C4-2B (cell line): ENCODE measurements around the gene ZFP57.
"Not testable (repeated sequence)": the region's sequence is repeated elsewhere in the genome, so short reads cannot be mapped to it uniquely, and the experiment has no call there.

Source experiments
- H3K27ac ChIP-seq: fragments of 450-650 bp; 2 replicates; pipeline ENCODE4 v1.5.1; 2017
- CTCF ChIP-seq: fragments of 450-650 bp; conservative IDR thresholded peaks from 2 replicates; pipeline ENCODE4 v1.5.1; 2017; ENCODE audit warnings: mild to moderate bottlenecking
- ZFX ChIP-seq: fragments of 450-650 bp; IDR thresholded peaks from 2 replicates; pipeline ENCODE4 v1.6.1; 2017

ZFP57 gene

GRCh38 chr6:29674008-29674407 is 6.9 kb downstream of the ZFP57 start:
- no peak overlapping the region for H3K27ac ChIP-seq
- no peak for TF ChIP-seq ZFX
- TF ChIP-seq CTCF, result no peak

- H3K27ac ChIP-seq, result no peak overlapping the region
- no peak for TF ChIP-seq CTCF
- no peak for TF ChIP-seq ZFX
Measured at GRCh38 chr6:29673161-29673560, 7.8 kb downstream of the ZFP57 start.

DNA sequence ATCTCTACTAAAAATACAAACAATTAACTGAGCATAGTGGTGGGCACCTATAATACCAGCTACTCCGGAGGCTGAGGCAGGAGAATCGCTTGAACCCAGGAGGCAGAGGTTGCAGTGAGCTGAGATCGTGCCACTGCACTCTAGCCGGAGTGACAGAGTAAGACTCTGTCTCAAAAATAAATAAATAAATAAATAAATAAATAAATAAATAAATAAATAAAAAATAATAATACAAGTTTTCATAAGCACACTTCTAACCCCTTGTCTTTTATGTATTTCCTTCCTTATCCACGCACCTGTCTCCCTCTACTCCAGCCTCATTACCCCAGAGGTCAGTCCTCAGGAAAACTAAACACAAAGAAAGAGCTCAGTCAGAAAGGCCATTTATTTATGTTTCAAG is 8.8 kb downstream of the ZFP57 start:
- not testable (repeated sequence) for H3K27ac ChIP-seq

GRCh38 chr6:29671026-29671425 is 9.9 kb downstream of the ZFP57 start:
- TF ChIP-seq ZFX (no peak), CTCF (no peak)
- H3K27ac ChIP-seq, result no peak overlapping the region

DNA sequence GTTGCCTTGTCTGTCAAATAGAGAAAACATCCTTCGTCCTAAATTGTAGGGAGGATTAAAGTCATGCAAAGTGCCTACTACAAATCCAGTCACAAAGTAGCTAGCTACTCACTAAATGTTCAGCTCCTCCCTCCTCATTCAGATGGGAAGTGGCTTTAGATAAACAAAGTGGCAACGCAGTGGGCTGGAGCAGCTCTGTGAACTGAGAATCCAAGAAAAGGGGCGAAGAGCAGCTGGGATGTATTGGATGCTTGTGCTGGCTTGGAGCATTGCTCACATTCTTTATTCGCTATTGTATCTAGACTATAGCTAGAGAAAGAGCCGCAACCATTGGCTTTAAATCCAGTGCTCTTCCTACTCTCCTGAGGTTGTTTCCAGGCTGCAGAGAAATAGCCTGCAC is 13.8 kb downstream of the ZFP57 start:
- TF ChIP-seq CTCF, result no peak
- TF ChIP-seq ZFX, result no peak
- H3K27ac ChIP-seq, result no peak overlapping the region

DNA sequence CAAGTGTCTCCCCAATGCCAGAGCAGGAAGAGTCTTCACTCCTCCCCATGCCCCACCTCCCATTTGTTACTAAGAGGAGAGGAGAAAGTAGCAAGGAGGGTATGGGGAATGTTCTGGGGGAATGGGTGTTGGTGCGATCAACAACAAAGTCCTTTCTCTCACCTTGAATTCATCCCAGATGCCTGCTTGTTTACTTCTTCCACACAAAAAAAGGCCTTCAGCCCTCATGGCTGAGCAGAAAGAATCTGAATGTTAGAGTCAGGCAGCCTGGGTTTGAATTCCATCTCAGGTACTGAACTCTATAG is 14.2 kb downstream of the ZFP57 start:
- H3K27ac ChIP-seq, result no peak overlapping the region
- TF ChIP-seq CTCF, result no peak
- TF ChIP-seq ZFX, result no peak

DNA sequence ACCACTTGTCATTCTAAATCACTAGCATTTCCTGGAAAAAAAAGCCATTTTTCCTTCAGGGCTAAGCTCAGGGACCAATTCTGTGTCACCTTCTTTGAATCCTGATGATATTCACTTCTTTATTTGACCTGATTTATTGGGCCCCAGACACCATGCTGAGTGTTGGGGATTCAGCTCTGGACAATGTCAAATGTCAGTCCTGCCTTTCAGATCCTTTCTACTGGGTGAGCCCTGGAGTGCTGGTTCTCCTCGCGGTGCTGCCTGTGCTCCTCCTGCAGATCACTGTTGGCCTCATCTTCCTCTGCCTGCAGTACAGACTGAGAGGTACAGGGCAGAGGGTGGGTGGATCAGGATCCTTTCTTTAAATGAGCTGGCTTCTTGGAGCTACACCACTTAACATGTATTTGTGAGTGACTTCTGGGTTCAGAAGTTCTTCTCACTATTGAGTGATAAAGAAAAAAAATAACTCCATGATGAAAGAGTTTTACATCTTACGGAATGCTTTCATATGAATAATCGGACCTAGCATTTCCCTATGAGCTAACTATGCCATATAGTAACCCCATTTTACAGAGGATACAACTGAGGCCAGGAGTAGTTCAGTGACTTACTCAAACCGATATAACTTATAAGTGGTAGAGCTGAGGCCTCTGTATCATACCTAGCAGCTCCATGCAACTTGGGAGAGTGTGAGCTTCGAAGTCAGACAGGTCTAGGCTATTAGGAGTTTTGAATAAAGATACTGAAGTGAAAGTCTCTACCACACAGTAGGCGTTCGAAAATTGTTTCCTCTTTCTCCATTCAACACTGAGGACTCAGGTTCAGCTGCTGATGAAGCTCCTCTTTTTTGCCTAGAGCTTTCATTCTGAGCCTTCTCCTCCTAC is 14.8 kb downstream of the ZFP57 start:
- TF ChIP-seq CTCF (no peak), ZFX (no peak)
- no peak overlapping the region for H3K27ac ChIP-seq

- no peak overlapping the region for H3K27ac ChIP-seq
- no peak for TF ChIP-seq CTCF
- TF ChIP-seq ZFX, result no peak
Measured at GRCh38 chr6:29663300-29664042, 17.5 kb downstream of the ZFP57 start.

- not testable (repeated sequence) for H3K27ac ChIP-seq
Measured at GRCh38 chr6:29661502-29662141, 19.3 kb downstream of the ZFP57 start.
